ENCODE data around the gene CIAO2B. TPM values are rescaled to one million over a fixed set of nuclear protein-coding genes. Genes with fewer than 3 reads are reported as not detected.
"Not testable (repeated sequence)": the region's sequence is repeated elsewhere in the genome, so short reads cannot be mapped to it uniquely, and the experiment has no call there.

Gene CIAO2B
- total RNA-seq, 1 donor from 2014 or later, result 80.5 TPM

DNA sequence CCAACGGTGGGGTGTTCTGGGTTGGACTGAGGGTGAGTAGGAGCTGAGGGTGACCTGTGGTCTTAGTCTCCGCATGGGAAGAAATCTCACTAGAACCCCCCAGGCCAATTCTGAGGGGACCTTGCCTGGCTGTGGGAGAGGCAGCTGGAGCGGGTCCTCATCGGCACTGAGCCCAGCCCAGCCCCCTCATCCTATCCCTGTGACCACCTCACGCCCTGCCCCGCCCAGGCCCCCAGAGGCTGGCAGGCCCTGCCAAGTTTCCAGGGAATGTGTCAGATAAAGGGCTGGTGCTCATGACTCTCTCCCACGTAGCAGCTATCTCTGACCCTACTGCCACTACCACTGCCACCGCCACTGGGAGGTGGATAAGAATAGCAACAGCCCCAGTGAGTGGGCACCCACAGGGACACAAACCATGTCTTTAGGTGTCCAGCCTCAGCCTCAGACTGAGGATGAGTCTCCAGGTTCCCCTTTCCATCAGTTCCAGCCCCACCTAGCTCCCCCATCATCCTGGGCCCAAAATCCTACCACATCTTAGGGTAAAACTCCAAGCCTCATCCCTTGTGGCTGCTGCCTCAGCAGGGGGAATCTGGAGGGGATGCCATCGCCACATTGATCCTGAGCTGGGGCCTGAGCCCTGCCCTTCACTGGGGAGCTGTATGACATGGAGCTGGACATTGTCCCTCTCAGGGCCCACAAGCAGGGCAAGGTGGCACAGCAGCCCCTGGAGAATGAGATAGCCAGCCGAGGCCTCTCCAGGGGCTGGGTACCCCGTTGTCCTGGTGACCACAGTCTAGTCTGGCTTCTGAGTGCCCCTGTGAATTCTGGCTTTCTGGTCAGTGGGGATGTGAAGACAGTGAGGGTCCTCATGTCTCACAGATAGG is 30.4 kb downstream of the CIAO2B start:
- no peak for DNase-seq

DNA sequence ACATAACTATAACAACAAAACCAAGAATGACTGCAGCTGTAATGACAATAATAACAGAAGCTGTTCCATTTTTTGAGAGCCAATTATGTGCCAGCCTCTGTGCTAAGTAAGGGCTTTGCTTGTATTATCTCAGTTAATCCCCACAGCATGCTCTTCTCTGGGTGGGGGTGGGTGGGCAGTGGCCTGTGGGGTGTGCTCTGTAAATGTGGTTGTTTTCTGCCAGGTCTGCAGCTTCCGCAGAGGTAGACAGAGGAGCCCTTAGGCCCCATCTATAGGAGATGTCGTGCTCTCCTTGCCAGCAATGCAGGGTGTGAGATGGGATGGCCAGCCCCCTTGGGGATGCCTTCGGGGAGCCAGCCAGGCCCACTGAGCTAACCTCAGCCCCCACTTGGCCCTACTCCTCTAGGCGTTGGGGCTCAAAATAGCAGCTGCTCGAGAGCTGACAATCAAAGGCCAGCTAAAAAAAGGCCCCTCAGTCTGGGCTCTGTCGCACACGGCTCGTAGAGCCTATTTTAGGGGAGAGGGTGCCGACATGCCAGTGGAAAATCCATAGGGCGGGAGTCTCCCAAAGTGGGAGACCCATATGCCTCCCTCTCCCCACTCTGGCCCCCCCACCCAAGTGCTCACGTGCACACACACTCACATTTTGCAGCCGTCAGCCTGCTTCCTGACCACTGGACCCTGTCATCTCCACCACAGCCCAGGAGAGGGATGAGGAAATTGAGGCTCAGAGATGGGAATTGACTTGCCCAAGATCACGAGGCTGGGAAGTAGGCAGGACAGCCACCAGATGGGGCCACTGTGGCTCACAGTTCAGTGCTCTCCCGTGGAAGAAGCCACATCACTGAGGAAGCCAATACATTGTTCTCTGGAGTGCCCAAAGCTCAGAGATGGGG is 31.3 kb downstream of the CIAO2B start:
- DNase-seq, result no peak

DNA sequence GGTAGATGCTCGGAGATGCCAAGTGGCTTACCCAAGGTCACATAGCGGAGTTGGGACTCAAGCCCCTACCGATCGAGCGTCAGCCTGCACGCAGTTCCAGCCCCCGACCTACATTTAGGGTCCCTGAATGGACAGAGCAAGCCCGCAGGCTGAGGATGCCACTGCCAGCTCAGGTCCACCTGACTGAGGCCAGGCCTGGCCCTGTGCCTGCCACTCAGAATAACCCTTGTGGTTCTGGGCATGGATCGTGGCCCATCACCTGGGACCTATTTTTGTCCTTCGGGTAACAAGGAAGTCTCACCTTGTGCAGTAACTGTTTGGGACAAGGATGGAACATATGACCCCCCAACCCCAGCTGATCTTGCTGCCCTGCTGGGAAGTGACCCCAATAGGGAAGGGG is 32.6 kb downstream of the CIAO2B start:
- no peak for DNase-seq

DNA sequence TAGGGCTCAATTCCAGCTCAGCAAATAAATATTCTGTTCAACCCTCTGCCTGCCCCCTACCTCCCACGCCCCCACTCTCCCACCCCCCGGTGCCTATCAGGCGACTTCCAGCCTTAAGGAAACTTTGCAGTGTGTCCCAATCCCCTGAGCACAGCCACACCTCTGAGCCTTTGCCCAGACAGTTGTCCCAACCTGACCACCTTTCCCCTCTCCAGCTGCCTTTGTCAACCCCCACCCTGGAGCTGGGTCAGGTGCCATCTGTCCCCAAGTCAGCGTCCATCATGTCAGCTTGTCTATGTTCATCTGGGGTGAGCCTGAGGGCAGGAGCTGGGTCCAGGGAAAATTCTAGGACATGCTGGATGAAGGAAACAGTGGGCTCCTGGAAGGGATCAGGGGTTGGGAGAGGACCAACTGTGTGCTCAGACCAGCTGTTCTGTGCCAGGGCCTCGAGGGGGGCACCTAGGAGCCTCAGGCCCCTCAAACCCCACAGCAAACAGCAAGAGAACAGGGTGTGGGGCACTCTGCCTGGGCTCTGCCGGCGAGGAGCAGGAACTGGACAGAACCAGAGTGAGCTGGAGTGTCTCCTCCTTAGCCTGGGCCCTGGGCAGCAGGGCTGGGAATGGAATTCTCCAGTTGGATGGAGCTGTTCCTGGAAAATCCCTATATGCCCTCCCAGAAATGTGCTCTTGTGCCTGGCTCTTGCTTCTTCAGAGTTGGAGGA is 33.3 kb downstream of the CIAO2B start:
- no peak for DNase-seq

DNA sequence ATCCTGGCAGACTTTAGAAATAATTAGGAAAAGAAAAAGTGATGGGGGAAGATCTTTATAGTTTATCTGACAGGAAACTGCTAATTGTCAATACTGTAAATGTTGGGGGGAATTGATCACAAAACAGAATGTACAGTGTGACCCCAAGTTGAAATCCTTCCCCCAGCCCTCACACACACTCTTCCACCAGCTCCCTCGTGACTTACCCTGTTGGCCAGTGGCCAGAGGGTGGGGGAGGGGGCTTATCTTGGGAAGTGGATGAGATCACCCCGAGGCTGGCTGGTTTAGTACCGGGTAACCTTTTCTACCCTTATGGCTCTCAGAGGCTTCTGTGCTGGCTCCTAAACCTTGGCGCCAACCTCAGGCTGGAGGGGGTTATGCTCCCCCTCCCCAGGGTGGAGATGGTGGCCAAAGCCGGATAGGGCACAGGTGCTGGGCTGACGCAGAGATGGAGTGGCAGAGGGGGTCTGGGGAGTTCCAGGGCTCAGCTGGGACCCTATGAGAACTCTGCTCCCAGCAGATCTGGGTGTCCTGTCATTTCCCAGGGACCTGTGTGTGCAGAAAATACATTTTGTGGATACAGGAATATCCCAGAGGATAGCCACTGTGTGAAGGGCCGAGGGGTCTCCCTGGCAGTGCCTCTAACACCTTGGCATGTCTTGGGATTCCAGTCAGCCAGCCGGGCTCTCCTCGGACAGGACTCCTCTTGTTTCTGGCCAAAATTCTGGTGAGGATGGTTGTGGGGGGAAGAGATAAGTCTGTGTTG is 34.1 kb downstream of the CIAO2B start:
- DNase-seq, result no peak

DNA sequence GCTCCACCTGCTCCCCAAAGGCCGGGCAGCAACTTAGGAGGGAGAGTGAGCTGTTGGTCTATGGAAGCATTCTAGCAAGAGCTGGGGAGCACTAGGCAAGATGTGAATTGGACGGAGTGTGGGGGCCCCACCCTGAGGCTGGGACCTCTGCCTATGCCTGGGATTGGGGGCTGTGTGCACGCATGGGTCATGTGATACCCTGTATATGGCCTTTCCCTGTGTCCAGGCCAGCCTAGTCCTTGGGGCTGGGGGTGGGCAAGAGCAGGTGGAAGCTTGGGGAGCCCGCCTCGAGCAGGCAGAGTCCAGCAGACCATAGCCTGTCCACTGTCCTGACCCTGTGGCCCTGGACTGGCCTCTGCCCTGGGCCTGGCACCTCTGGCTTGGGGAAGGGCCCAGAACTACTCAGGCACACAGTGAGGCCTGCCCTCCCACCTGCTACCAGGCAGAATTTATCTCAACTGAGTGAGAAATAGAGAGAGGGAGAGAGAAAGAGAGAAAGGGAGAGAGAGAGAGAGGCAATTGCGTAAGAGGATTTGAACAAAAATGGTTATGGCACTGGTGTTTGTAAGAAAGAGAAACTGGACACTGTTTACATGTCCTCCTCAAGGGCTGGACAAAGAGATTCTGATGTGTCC is 34.8 kb downstream of the CIAO2B start:
- DNase-seq, result no peak

DNA sequence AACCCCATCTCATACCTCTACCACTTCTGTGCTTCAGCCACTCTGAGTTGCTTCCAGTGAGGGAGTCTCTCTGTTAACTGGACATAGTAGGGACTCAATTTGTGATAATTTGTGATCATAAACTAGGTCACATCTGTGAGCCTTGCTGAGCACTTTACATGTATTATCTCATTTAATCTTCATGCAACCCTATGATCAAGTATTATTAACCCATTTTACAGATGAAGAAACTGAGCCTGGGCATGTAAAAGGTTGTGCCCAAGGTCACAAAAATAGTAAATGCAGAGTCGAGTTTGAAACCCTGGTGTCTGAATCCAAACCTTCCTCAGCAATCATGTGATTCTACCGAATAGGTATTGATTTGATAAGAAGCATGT is 35.3 kb downstream of the CIAO2B start:
- DNase-seq, result no peak

DNA sequence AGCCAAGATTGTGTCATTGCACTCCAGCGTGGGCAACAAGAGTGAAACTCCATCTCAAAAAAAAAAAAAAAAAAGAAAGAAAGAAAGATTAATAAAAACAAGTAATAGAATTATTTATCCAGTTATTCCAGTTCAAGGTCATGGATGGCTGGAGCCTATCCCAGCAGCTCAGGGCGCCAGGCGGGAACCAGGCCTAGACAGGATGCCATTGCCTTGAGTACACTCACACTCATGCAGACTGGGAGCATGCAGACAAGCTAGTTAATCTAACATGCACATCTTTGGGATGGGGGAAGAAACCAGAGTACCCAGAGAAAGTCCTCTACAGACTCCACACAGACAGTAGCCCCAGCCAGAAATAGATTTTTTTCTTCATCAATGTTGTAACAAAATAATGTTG is 36.0 kb downstream of the CIAO2B start:
- DNase-seq, result no peak

DNA sequence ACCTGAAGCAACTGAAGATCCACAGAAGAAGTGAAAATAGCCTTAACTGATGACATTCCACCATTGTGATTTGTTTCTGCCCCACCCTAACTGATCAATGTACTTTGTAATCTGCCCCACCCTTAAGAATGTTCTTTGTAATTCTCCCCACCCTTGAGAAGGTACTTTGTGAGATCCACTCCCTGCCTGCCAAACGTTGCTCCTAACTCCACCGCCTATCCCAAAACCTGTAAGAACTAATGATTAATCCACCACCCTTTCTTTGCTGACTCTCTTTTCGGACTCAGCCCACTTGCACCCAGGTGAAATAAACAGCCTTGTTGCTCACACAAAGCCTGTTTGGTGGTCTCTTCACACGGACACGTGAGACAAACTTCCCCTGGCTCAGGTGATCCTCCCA is 37.5 kb downstream of the CIAO2B start:
- not testable (repeated sequence) for DNase-seq

DNA sequence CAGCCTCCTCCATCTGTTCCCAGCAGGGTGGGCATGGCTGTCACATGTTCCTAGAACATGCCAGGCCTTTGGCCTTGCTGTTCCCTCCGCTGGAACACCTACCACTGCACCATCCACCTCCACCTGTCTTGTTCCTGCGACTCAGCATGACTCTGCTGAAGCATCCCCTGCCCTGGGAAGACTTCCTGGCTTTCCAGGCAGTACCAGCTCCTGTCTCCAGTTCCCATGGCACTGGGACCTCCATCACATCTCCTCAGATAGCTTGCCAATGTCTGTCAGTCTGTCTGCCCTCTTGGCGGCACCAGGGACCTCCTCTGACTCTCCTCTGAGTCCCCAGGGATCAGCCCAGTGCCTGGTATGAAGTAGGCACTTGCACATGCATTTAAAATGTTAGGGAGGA is 38.2 kb downstream of the CIAO2B start:
- DNase-seq, result no peak

DNA sequence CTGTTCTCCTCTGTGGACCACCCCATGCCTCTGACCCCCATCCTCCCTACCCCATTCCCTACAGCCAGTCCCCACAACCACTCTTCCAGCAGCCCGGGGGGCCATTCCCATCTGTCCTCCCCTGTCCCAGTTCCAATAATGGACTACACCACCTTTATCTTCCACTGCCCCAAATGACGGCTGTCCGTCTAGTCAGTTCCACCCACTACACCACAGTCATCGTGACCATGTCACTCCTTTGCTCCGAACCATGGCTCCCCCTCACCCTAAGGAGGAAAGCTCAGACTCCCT is 38.6 kb downstream of the CIAO2B start:
- DNase-seq, result no peak

DNA sequence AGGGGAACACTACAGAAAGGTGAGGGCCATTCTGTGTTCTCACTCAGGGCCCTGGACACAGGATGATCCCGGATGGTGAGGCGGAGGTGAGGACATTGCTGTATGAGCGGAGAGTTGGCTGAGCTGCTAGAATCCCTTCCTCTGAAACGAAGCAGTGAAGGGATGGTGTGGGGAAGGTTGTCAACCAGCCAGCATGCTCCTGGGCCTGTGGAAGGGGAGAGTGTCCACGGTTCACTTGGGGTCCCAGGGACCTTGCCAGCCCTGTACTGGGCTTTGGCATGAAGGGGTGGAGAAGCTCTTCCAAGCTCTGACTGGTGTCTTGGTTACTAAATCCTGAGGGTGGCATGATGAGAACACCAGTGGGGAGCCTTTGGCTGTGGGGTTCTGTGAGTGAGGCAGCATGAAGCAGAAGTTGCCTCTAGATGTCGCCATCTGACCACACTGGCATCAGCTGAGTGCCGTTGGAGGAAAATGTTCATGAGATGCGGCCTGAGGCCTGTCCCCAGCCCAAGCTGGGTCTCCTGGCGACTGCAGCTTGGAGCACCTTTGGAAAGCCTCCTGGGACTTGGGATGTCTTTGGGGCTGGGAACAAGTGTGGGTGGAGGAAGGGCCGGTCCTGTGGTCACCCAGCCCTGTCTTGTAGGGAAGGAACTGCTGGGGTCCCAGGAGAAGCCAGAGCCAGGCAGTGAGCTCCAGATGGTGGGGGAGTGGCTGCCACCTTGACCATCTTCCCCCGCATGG is 39.1 kb downstream of the CIAO2B start:
- DNase-seq, result peak; percentile 55

DNA sequence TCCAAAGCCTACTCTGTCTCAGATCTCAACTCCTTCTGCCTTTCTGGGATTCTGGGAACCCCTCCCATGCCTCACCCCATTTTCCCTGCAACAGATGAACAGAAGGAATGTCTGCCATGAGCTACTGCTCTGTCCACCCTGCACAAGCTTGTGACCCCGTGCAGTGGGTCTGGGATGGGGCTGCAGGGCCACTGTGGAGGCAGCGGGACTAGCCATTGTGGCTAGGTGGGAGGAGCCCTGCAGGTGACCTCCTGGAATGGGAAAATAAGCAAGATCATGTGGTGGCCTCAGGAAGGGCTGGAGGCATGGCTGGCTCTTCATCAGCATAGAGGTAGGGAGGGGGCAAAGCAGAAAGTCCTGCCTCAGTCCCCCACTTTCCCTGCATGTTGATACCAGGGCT is 40.1 kb downstream of the CIAO2B start:
- DNase-seq, result no peak

DNA sequence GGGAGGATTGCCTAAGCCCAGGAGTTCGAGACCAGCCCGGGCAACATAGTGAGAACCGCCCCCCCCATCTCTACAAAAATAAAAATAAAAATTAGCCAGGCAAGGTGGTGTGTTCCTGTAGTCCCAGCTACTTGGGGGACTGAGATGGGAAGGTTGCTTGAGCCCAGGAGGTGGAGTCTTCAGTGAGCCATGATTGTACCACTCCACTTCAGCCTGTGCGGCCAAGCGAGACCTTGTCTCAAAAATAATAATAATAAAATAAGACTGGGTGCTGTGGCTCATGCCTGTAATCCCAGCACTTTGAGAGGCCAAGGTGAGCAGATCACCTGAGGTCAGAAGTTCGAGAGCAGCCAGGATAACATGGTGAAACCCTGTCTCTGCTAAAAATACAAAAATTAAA is 42.4 kb downstream of the CIAO2B start:
- no peak for DNase-seq

DNA sequence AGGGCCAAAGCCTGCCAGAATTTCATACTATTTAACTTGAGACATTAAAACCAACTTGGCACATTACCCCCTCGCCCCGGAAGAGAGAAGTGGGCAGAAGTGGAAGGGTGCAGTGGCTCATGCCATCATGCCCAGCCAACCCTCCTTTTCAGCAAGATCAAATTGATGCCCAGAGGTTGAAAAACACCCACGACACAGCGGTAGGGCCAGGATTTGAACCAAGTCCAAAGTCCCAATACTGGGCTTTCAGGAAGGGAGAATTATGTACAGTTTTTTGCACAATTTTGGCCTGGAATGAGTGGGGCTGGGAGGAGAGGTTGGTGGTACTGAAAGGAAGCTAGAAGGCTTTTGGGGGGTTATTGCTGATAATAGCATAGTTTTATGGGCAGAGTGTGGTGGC is 42.8 kb downstream of the CIAO2B start:
- no peak for DNase-seq

DNA sequence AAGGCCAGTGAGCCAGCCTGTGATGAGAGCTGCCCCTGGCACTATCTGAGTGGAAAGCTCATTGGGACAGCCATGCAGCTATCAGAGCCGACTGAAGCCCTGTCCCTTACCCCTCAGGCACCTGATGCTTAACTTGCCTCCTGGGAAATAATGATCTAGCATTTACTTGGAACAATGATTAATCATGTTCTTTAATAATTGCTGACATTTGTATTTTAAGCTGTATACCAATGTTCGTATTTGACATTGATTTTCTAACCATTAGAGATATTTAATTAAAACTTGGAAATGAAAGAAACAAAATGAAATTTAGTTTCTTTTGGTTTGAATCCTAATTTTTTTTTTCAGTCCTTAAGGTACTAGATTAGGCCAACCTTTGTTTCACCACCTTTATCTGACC is 43.4 kb downstream of the CIAO2B start:
- no peak for DNase-seq

DNA sequence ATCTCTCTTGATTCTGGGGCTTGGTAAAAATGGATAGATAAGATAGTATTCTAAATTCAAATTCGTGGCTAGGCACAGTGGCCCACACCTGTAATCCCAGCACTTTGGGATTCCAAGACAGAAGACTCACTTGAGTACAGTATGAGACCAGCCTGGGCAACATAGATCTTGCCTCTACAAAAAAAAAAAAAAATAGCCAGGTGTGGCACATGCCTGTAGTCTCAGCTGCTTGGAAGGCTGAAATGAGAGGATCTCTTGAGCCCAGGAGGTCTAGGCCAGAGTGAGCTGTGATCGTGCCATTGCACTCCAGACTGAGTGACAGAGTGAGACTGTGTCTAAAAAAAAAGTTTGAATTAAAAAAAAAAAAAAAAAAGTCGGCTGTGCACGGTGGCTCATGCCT is 44.6 kb downstream of the CIAO2B start:
- DNase-seq, result no peak

DNA sequence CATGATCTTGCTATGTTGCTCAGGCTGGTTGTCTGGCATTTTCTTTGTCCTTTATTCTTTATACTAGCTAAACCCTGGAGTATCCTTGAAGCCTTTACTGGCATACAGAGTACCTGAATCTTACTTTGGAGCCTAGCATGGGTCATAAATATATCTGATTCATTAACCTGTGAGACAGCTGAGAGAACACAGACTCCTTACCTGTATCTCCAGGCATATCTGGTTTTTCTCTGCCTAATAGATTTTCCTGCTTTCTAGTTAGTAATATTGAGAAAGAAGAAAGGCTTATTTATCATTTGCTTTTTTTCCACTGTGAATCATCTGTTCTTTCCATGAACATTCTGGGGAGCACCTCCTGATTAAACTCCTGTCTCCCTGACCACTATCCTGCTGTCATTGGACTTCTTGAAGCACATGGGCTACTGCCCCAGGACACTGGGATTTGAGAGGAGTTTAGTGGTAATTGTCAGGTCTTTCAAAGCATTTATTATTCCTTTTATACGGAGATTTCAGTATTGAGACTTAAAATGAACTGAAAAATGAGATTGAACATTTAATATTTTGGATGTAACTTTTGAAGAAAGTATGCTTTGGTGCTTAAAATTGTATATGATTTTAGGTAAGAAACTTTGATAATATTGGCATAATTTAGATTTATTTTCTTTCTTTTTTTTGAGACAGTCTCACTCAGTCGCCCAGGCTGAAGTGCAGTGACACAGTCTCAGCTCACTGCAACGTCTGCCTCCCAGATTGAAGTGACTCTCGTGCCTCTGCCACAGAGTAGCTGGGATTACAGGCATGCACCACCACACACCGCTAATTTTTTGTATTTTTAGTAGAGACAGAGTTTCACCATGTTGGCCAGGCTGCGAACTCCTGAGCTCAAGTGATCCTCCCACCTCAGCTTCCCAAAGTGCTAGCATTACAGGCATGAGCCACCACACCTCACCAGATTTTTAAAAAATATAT is 45.3 kb downstream of the CIAO2B start:
- no peak for DNase-seq

DNA sequence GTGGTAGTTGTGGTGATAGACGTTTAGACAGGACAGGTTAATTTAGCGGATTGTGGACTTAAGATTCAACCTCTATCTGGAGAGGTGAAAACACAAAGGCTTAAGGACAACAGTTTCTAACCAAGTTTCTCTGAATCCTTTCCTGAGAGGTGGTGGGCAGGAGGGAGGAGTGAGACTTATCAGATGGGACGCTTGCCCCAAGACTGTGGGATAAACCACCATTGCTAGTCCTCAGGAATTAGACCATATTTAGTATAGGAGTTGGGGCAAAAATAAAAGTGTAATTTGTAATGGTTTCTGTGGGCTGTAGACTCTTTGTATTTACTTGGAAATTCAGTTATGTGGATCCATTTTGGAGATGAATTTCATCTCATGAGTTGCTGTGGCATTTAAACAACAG is 47.3 kb downstream of the CIAO2B start:
- no peak for DNase-seq

DNA sequence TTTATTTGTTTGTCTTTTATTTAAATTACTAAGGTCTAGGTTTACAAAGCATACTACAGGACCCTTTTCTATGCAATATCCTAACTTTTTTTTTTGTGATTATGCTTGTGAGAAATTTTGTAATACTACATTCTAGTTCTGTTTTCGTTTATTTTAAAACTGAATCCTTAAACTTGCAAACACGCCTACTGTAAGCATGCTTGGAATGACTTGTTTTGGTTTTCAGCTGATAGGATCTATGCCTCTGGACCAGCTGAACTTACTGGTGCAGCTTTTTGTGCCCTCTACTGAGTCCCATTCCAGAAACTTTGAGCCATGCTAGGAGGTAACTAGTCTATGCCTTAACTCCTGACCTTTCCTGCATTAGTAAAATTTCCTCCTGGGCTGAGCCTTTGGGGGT is 47.9 kb downstream of the CIAO2B start:
- DNase-seq, result no peak
